Testis (tissue), 2 donors: ENCODE data around the gene ESPNL.

ENCODE experiments used
- CTCF ChIP-seq, 3 experiments: fragments of 450-650 bp in 2 of 3; fragments of 200-600 bp in 1 of 3; sonication (generic) in 1 of 3; IDR thresholded peaks; one replicate each; pipeline ENCODE4 v1.5.1; 2016 to 2019; ENCODE audit warnings: antibody characterized with exemption in 3 of 3, mild to moderate bottlenecking in 2 of 3, moderate library complexity in 1 of 3
- POLR2A ChIP-seq: fragments of 450-650 bp; IDR thresholded peaks from one replicate; pipeline ENCODE4 v1.6.1; 2017; ENCODE audit warnings: antibody characterized with exemption, mild to moderate bottlenecking, moderate library complexity

- no peak for TF ChIP-seq POLR2A
- TF ChIP-seq CTCF (IDR thresholded peaks at IDR 0.05): no peak
Observed at GRCh38 chr2:238053191-238053776, 46.9 kb upstream of the ESPNL start.
